Neuronal stem cell (in vitro differentiated cells): ENCODE results near the gene C5.

Source experiments
- DNase-seq: peaks from one replicate; pipeline ENCODE4 v3.0.0-alpha.2; 2013; ENCODE audit warnings: low spot score
- H2AFZ ChIP-seq: one replicate; pipeline ENCODE4 v1.6.1; 2013; ENCODE audit warnings: mild to moderate bottlenecking, low read length, inconsistent platforms
- H2AK5ac ChIP-seq: 2 replicates; pipeline ENCODE4 v1.6.1; 2013; ENCODE audit warnings: low read depth, mild to moderate bottlenecking, inconsistent platforms, low read length, moderate library complexity, mixed read lengths
- H2BK120ac ChIP-seq: 2 replicates; pipeline ENCODE4 v1.6.1; 2013; ENCODE audit warnings: low read depth, mild to moderate bottlenecking, inconsistent platforms, low read length, moderate library complexity, mixed read lengths
- H2BK12ac ChIP-seq: one replicate; pipeline ENCODE4 v1.6.1; 2013; ENCODE audit warnings: low read length, inconsistent platforms
- H2BK15ac ChIP-seq: 2 replicates; pipeline ENCODE4 v1.6.1; 2013; ENCODE audit warnings: mild to moderate bottlenecking, low read length, inconsistent platforms, mixed read lengths
- H2BK5ac ChIP-seq: one replicate; pipeline ENCODE4 v1.6.1; 2013; ENCODE audit warnings: inconsistent platforms, mild to moderate bottlenecking, low read length, moderate library complexity
- H3K14ac ChIP-seq: one replicate; pipeline ENCODE4 v1.6.1; 2013; ENCODE audit warnings: low read length, inconsistent platforms
- H3K18ac ChIP-seq: 2 replicates; pipeline ENCODE4 v1.6.1; 2013; ENCODE audit warnings: low read length, inconsistent platforms
- H3K23ac ChIP-seq: 2 replicates; pipeline ENCODE4 v1.6.1; 2013; ENCODE audit warnings: low read depth, mild to moderate bottlenecking, mixed read lengths, low read length, inconsistent platforms; ENCODE audit not compliant: poor library complexity
- H3K27ac ChIP-seq: replicated peaks from 3 replicates; pipeline ENCODE4 v1.5.1; 2013; ENCODE audit warnings: low read length, inconsistent platforms
- H3K27me3 ChIP-seq, 3 experiments: 2 replicates each; pipeline ENCODE4 v1.6.1; 2013; ENCODE audit warnings: low read length in 3 of 3, mild to moderate bottlenecking in 2 of 3, inconsistent platforms in 1 of 3, low read depth in 1 of 3, mixed read lengths in 1 of 3, moderate library complexity in 1 of 3; ENCODE audit not compliant: control insufficient read depth in 3 of 3, insufficient read depth in 3 of 3
- H3K36me3 ChIP-seq, 2 donors: replicated peaks in 1 of 2; 2 replicates each; pipeline ENCODE4 v1.6.1; 2013; ENCODE audit warnings: low read length in 2 of 2; ENCODE audit not compliant: control insufficient read depth in 2 of 2, insufficient read depth in 2 of 2
- H3K4ac ChIP-seq: 2 replicates; pipeline ENCODE4 v1.6.1; 2013; ENCODE audit warnings: inconsistent platforms, mild to moderate bottlenecking, low read length, moderate library complexity
- H3K4me1 ChIP-seq, 2 donors: 1 replicate in 1 of 2; 2 replicates in 1 of 2; pipeline ENCODE4 v1.6.1; 2013; ENCODE audit warnings: low read length in 2 of 2, low read depth in 1 of 2; ENCODE audit not compliant: control insufficient read depth in 2 of 2, insufficient read depth in 1 of 2
- H3K4me2 ChIP-seq: one replicate; pipeline ENCODE4 v1.6.1; 2013; ENCODE audit warnings: mild to moderate bottlenecking, low read length, inconsistent platforms; ENCODE audit not compliant: insufficient read depth, poor library complexity, severe bottlenecking
- H3K4me3 ChIP-seq, 2 donors: 2 replicates each; pipeline ENCODE4 v1.5.1; 2013; ENCODE audit warnings: low read length in 2 of 2, mild to moderate bottlenecking in 2 of 2, inconsistent platforms in 1 of 2, moderate library complexity in 1 of 2
- H3K79me1 ChIP-seq: one replicate; pipeline ENCODE4 v1.6.1; 2013; ENCODE audit warnings: low read depth, mild to moderate bottlenecking, inconsistent platforms, low read length, moderate library complexity
- H3K9ac ChIP-seq: one replicate; pipeline ENCODE4 v1.6.1; 2013; ENCODE audit warnings: mild to moderate bottlenecking, low read depth, low read length, inconsistent platforms; ENCODE audit not compliant: poor library complexity
- H3K9me3 ChIP-seq, 2 donors: replicated peaks in 1 of 2; 2 replicates each; pipeline versions ENCODE3 to v1.6.1; 2013; ENCODE audit warnings: low read length in 2 of 2, mild to moderate bottlenecking in 2 of 2, inconsistent platforms in 1 of 2, low read depth in 1 of 2, mixed read lengths in 1 of 2, moderate library complexity in 1 of 2; ENCODE audit not compliant: control insufficient read depth in 2 of 2, insufficient read depth in 1 of 2
- H4K8ac ChIP-seq: one replicate; pipeline ENCODE4 v1.6.1; 2013; ENCODE audit warnings: low read depth, mild to moderate bottlenecking, inconsistent platforms, low read length, moderate library complexity
- H4K91ac ChIP-seq: one replicate; pipeline ENCODE4 v1.6.1; 2013; ENCODE audit warnings: low read length, low read depth, mild to moderate bottlenecking, inconsistent platforms; ENCODE audit not compliant: poor library complexity
- WGBS, 2 donors: extraction: QIAGEN DNeasy Blood & Tissue Kit; methylation state at CpG; one replicate each; pipeline ENCODE4 v1.1.7; 2013; ENCODE audit warnings: missing lambda C conversion rate in 2 of 2, mixed read lengths in 1 of 2; ENCODE audit not compliant: insufficient read length in 2 of 2, insufficient replicate concordance in 1 of 2; ENCODE audit errors: extremely low coverage in 2 of 2; 5-methylcytosine and 5-hydroxymethylcytosine counted together

The C5 gene

DNA sequence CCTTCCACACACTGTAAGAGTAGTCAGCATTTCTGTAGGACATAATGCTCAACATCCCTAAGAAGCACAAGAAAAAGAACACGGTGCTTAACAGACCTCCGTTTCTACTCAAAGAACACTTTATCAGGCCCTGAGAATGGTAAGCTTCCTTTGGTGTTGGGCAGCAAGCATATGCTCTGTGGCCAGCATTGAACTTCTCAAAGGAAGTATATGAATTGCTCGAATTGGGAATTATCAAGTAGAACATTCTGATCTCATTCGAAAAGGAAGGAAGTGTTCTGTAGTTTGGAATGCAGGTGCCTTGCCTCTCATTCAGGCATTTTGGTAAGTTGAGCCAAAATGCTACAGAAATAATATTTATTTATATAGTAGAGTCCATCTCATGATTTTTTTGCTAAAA is 61.0 kb downstream of the C5 start:
- no peak overlapping the region for H3K4me2 ChIP-seq
- H3K4me1 ChIP-seq, result no peaks in the 10 kb centered on the region
- H3K9me3 ChIP-seq, result peaks cover 2 to 5% of the 10 kb centered on the region in 2 donors
- no peak overlapping the region for H2BK5ac ChIP-seq
- H4K91ac ChIP-seq, result no peak overlapping the region
- H2BK120ac ChIP-seq, result no peak overlapping the region
- no peak overlapping the region for H2BK15ac ChIP-seq
- DNase-seq, result no peak
- H3K14ac ChIP-seq, result no peak overlapping the region
- H2AK5ac ChIP-seq, result no peak overlapping the region
- no peak overlapping the region for H4K8ac ChIP-seq
- no peak overlapping the region for H2BK12ac ChIP-seq
- H3K27ac ChIP-seq, result no peak overlapping the region
- H3K18ac ChIP-seq, result no peak overlapping the region
- no peaks in the 10 kb centered on the region for H3K79me1 ChIP-seq
- H3K36me3 ChIP-seq, result no peaks in the 10 kb centered on the region
- no peak overlapping the region for H3K23ac ChIP-seq
- H2AFZ ChIP-seq, result no peak overlapping the region
- no peaks in the 10 kb centered on the region for H3K27me3 ChIP-seq
- no peak overlapping the region for H3K4ac ChIP-seq
- no peak overlapping the region for H3K4me3 ChIP-seq
- no peak overlapping the region for H3K9ac ChIP-seq
- no CpG with 5 or more reads among the region's 4 CpGs for WGBS, 2 donors

- no peak overlapping the region for H3K14ac ChIP-seq
- H3K4me3 ChIP-seq, result no peak overlapping the region
- no peak overlapping the region for H4K8ac ChIP-seq
- no peak overlapping the region for H2BK120ac ChIP-seq
- H2BK15ac ChIP-seq, result no peak overlapping the region
- H3K18ac ChIP-seq, result no peak overlapping the region
- H4K91ac ChIP-seq, result no peak overlapping the region
- no peak overlapping the region for H3K9ac ChIP-seq
- H2BK12ac ChIP-seq, result no peak overlapping the region
- H2AK5ac ChIP-seq, result no peak overlapping the region
- H3K27ac ChIP-seq, result no peak overlapping the region
- H3K23ac ChIP-seq, result no peak overlapping the region
- no peak overlapping the region for H2BK5ac ChIP-seq
- H3K4me1 ChIP-seq, result no peaks in the 10 kb centered on the region
- H3K9me3 ChIP-seq, result peaks cover 2 to 4% of the 10 kb centered on the region in 2 donors
- no peaks in the 10 kb centered on the region for H3K79me1 ChIP-seq
- H3K4me2 ChIP-seq, result no peak overlapping the region
- WGBS, 2 donors, result no CpG with 5 or more reads among the region's 2 CpGs
- peak; percentile 41 for DNase-seq
- H3K27me3 ChIP-seq, result no peaks in the 10 kb centered on the region
- no peaks in the 10 kb centered on the region for H3K36me3 ChIP-seq
- no peak overlapping the region for H3K4ac ChIP-seq
- peak overlapping the region; percentile 80 for H2AFZ ChIP-seq
Observed at GRCh38 chr9:120985819-120986222, 64.3 kb downstream of the C5 start.

- no peak overlapping the region for H2BK120ac ChIP-seq
- no peak overlapping the region for H3K9ac ChIP-seq
- no peaks in the 10 kb centered on the region for H3K36me3 ChIP-seq
- H2AK5ac ChIP-seq, result no peak overlapping the region
- no peak overlapping the region for H3K4me3 ChIP-seq
- no peak overlapping the region for H3K4me2 ChIP-seq
- H3K18ac ChIP-seq, result no peak overlapping the region
- no peak overlapping the region for H2BK5ac ChIP-seq
- no peaks in the 10 kb centered on the region for H3K27me3 ChIP-seq
- no CpG with 5 or more reads among the region's 3 CpGs for WGBS, 2 donors
- H3K9me3 ChIP-seq, result no peaks in the 10 kb centered on the region
- H3K23ac ChIP-seq, result no peak overlapping the region
- H4K91ac ChIP-seq, result no peak overlapping the region
- H3K14ac ChIP-seq, result no peak overlapping the region
- no peak overlapping the region for H2BK12ac ChIP-seq
- H3K27ac ChIP-seq, result no peak overlapping the region
- H2BK15ac ChIP-seq, result no peak overlapping the region
- no peak for DNase-seq
- H3K4ac ChIP-seq, result no peak overlapping the region
- H3K79me1 ChIP-seq, result no peaks in the 10 kb centered on the region
- H2AFZ ChIP-seq, result no peak overlapping the region
- H3K4me1 ChIP-seq, result no peaks in the 10 kb centered on the region
- H4K8ac ChIP-seq, result no peak overlapping the region
Observed at GRCh38 chr9:120983259-120983837, 66.7 kb downstream of the C5 start.

DNA sequence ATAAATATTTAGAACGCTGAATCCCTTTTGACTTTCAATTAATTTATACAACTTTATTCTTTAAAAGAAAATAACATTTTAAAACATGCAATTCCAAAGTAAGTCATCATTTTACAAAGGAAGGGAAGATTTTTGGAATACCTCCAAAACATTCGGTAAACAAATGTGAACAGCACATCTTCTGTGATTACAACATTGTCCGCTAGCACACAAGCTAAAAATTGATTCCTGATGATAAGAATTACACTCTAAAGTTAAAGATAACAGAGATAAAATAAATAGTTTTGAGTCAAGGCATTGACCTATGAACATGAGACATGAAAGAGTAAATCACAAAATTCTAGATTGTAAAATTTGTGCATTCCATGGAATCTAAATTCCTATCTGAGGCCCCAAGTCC is 67.2 kb downstream of the C5 start:
- Histone ChIP-seq H2AFZ (no peak overlapping the region), H3K27me3 (no peaks in the 10 kb centered on the region), H3K9me3 (no peaks in the 10 kb centered on the region), H3K79me1 (no peaks in the 10 kb centered on the region), H3K36me3 (no peaks in the 10 kb centered on the region), H3K18ac (no peak overlapping the region), H4K8ac (no peak overlapping the region), H3K4ac (no peak overlapping the region), H3K14ac (no peak overlapping the region), H3K4me3 (no peak overlapping the region), H3K9ac (no peak overlapping the region), H2BK15ac (no peak overlapping the region), H2BK12ac (no peak overlapping the region), H3K4me1 (no peaks in the 10 kb centered on the region), H3K4me2 (no peak overlapping the region), H3K23ac (no peak overlapping the region), H2BK120ac (no peak overlapping the region), H2BK5ac (no peak overlapping the region), H4K91ac (no peak overlapping the region), H2AK5ac (no peak overlapping the region), H3K27ac (no peak overlapping the region)
- WGBS, 2 donors, result no CpG with 5 or more reads among the region's 3 CpGs
- DNase-seq, result no peak
